GM10847 (cell line): ENCODE results near the gene LMO1.

ENCODE experiments used
- POLR2A ChIP-seq: IDR thresholded peaks from 2 replicates; pipeline ENCODE4 v1.6.1; 2011; ENCODE audit not compliant: insufficient read length; ENCODE audit errors: extremely low read depth

The LMO1 gene

GRCh38 chr11:8277691-8278090, 14.0 kb upstream of the LMO1 start:
- no peak for TF ChIP-seq POLR2A

- TF ChIP-seq POLR2A, result no peak
Observed at GRCh38 chr11:8276528-8276927, 12.8 kb upstream of the LMO1 start.

- TF ChIP-seq POLR2A, result no peak
Observed at GRCh38 chr11:8273287-8273686, 9.6 kb upstream of the LMO1 start.

- TF ChIP-seq POLR2A, result no peak
Observed at GRCh38 chr11:8271106-8271886, 7.6 kb upstream of the LMO1 start.

- TF ChIP-seq POLR2A, result no peak
Observed at GRCh38 chr11:8269636-8270035, 6.0 kb upstream of the LMO1 start.

GRCh38 chr11:8268530-8269400, 5.1 kb upstream of the LMO1 start:
- TF ChIP-seq POLR2A, result no peak

GRCh38 chr11:8267831-8268529, 4.3 kb upstream of the LMO1 start:
- no peak for TF ChIP-seq POLR2A

GRCh38 chr11:8267280-8267679, 3.6 kb upstream of the LMO1 start:
- no peak for TF ChIP-seq POLR2A

GRCh38 chr11:8266246-8267241, 2.9 kb upstream of the LMO1 start:
- no peak for TF ChIP-seq POLR2A

GRCh38 chr11:8265681-8266241, 2.1 kb upstream of the LMO1 start:
- no peak for TF ChIP-seq POLR2A

- TF ChIP-seq POLR2A, result no peak
Observed at GRCh38 chr11:8263109-8263768, 439 bp downstream of the LMO1 start.

- no peak for TF ChIP-seq POLR2A
Observed at GRCh38 chr11:8262552-8263108, 1.0 kb downstream of the LMO1 start.

- no peak for TF ChIP-seq POLR2A
Observed at GRCh38 chr11:8261921-8262551, 1.6 kb downstream of the LMO1 start.
